ENCODE measurements around the gene RPA4. TPM values are rescaled to one million over a fixed set of nuclear protein-coding genes. Genes with fewer than 3 reads are reported as not detected.

Gene RPA4
- total and polyA plus RNA-seq, 2 experiments from 2014 or later: 1.3 to 1.5 TPM

DNA sequence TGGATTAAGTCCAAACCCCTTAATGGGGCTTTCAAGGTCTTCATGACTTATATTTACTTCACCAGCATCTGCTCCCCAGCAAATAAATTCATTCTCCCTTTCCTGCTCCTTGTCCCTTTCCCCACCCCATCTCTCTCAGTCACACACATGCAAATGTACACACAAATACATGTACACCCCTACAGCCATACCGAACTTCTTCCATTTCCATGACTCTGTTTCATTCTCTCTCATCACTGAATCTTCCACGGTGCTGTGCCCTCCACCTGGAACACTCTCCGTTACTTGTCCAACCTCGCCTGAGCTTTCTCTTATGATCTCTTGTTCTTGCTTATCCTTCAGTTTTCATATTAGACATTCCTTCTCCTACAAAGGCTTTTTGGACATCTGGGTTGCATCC, 22.0 kb upstream of the RPA4 start:
- no peak overlapping the region for H2AFZ ChIP-seq
- TF ChIP-seq EZH2phosphoT487 (IDR thresholded peaks at IDR 0.05; ENCODE audit: low read depth, severe bottlenecking, unreplicated experiment) (no peak), EZH2 (IDR thresholded peaks at IDR 0.05; ENCODE audit: borderline replicate concordance) (no peak)
- TF ChIP-seq, protein P1, sequence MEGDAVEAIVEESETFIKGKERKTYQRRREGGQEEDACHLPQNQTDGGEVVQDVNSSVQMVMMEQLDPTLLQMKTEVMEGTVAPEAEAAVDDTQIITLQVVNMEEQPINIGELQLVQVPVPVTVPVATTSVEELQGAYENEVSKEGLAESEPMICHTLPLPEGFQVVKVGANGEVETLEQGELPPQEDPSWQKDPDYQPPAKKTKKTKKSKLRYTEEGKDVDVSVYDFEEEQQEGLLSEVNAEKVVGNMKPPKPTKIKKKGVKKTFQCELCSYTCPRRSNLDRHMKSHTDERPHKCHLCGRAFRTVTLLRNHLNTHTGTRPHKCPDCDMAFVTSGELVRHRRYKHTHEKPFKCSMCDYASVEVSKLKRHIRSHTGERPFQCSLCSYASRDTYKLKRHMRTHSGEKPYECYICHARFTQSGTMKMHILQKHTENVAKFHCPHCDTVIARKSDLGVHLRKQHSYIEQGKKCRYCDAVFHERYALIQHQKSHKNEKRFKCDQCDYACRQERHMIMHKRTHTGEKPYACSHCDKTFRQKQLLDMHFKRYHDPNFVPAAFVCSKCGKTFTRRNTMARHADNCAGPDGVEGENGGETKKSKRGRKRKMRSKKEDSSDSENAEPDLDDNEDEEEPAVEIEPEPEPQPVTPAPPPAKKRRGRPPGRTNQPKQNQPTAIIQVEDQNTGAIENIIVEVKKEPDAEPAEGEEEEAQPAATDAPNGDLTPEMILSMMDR (IDR thresholded peaks at IDR 0.05; ENCODE audit: poor library complexity): no peak
- 94% methylated on average over 4 of the region's 4 CpGs for WGBS (ENCODE audit: low lambda C conversion rate, missing lambda C conversion rate)

GRCh38 chrX:96884027-96884426, 319 bp downstream of the RPA4 start:
- Histone ChIP-seq H2AFZ (no peak overlapping the region), H3K4me3 (no peak overlapping the region), H3K27ac (no peak overlapping the region), H3K9me3 (ENCODE audit: low read depth) (no peaks in the 10 kb centered on the region), H3K36me3 (replicated peaks; ENCODE audit: insufficient read depth, low read depth) (no peaks in the 10 kb centered on the region), H3K9me2 (replicated peaks; ENCODE audit: insufficient read depth) (no peaks in the 10 kb centered on the region), H3K4me1 (ENCODE audit: insufficient read depth) (no peaks in the 10 kb centered on the region), H3K4me2 (no peak overlapping the region), H4K20me1 (ENCODE audit: insufficient read depth, poor library complexity, severe bottlenecking) (no peaks in the 10 kb centered on the region), H3K27me3 (no peaks in the 10 kb centered on the region), H3K79me2 (no peaks in the 10 kb centered on the region)
- no peak for DNase-seq (ENCODE audit: low spot score)
- 95% methylated on average over 13 of the region's 13 CpGs for WGBS (ENCODE audit: low lambda C conversion rate, missing lambda C conversion rate)
- no peak for TF ChIP-seq EZH2phosphoT487 (IDR thresholded peaks at IDR 0.05; ENCODE audit: low read depth, severe bottlenecking, unreplicated experiment)
- TF ChIP-seq, protein P1 (IDR thresholded peaks at IDR 0.05; ENCODE audit: poor library complexity): no peak
- no peak for TF ChIP-seq EZH2 (IDR thresholded peaks at IDR 0.05; ENCODE audit: borderline replicate concordance)

More for the DNA sequence above, 22.0 kb upstream of the RPA4 start:
- Histone ChIP-seq H3K79me2 (peaks cover 5% of the 10 kb centered on the region), H3K27ac (no peak overlapping the region), H3K27me3 (no peaks in the 10 kb centered on the region), H3K4me3 (no peak overlapping the region), H3K9me2 (replicated peaks; ENCODE audit: insufficient read depth) (no peaks in the 10 kb centered on the region), H3K4me1 (ENCODE audit: insufficient read depth) (no peaks in the 10 kb centered on the region), H3K36me3 (replicated peaks; ENCODE audit: insufficient read depth, low read depth) (no peaks in the 10 kb centered on the region), H4K20me1 (ENCODE audit: insufficient read depth, poor library complexity, severe bottlenecking) (no peaks in the 10 kb centered on the region), H3K9me3 (ENCODE audit: low read depth) (no peaks in the 10 kb centered on the region), H3K4me2 (no peak overlapping the region)
- DNase-seq (ENCODE audit: low spot score): no peak

GRCh38 chrX:96889726-96890125, 6.0 kb downstream of the RPA4 start:
- H3K9me3 ChIP-seq (ENCODE audit: low read depth): no peaks in the 10 kb centered on the region
- H3K79me2 ChIP-seq: no peaks in the 10 kb centered on the region
- H3K36me3 ChIP-seq (replicated peaks; ENCODE audit: insufficient read depth, low read depth): no peaks in the 10 kb centered on the region
- DNase-seq (ENCODE audit: low spot score): no peak
- no peaks in the 10 kb centered on the region for H3K4me1 ChIP-seq (ENCODE audit: insufficient read depth)
- 88% methylated on average over 1 of the region's 1 CpG for WGBS (ENCODE audit: low lambda C conversion rate, missing lambda C conversion rate)
- H3K9me2 ChIP-seq (replicated peaks; ENCODE audit: insufficient read depth): no peaks in the 10 kb centered on the region
- no peaks in the 10 kb centered on the region for H3K27me3 ChIP-seq
- no peak overlapping the region for H3K27ac ChIP-seq
- no peaks in the 10 kb centered on the region for H4K20me1 ChIP-seq (ENCODE audit: insufficient read depth, poor library complexity, severe bottlenecking)
- no peak overlapping the region for H3K4me2 ChIP-seq
- no peak overlapping the region for H2AFZ ChIP-seq
- H3K4me3 ChIP-seq: no peak overlapping the region
- TF ChIP-seq, protein P1 (IDR thresholded peaks at IDR 0.05; ENCODE audit: poor library complexity): no peak
- TF ChIP-seq EZH2 (IDR thresholded peaks at IDR 0.05; ENCODE audit: borderline replicate concordance) (no peak), EZH2phosphoT487 (IDR thresholded peaks at IDR 0.05; ENCODE audit: low read depth, severe bottlenecking, unreplicated experiment) (no peak)

DNA sequence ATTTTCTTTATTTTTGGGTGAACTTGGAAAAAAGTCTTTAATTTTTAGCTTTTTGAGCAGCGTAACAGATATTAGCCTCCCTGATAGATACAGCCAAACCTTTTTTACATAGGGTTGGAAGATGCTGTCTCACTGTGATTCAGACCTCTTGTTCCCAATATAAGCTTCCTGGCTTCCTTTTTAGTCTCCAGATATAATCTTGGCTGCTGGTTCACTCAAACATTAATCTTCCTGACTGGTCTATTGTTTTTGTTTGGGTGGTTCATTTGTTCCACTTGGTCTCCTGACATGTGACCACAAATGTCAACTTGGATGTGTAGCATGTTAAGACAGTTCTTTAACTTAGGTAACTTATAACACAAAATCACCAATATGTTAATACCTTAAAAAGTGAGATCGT, 23.0 kb downstream of the RPA4 start:
- H3K9me2 ChIP-seq (replicated peaks; ENCODE audit: insufficient read depth): no peaks in the 10 kb centered on the region
- no peaks in the 10 kb centered on the region for H3K4me1 ChIP-seq (ENCODE audit: insufficient read depth)
- H3K27ac ChIP-seq: no peak overlapping the region
- H2AFZ ChIP-seq: no peak overlapping the region
- DNase-seq (ENCODE audit: low spot score): no peak
- H3K9me3 ChIP-seq (ENCODE audit: low read depth): no peaks in the 10 kb centered on the region
- no peaks in the 10 kb centered on the region for H3K27me3 ChIP-seq
- TF ChIP-seq EZH2 (IDR thresholded peaks at IDR 0.05; ENCODE audit: borderline replicate concordance): no peak
- TF ChIP-seq EZH2phosphoT487 (IDR thresholded peaks at IDR 0.05; ENCODE audit: low read depth, severe bottlenecking, unreplicated experiment): no peak
- TF ChIP-seq, protein P1 (IDR thresholded peaks at IDR 0.05; ENCODE audit: poor library complexity): no peak
- H3K4me3 ChIP-seq: no peak overlapping the region
- no peaks in the 10 kb centered on the region for H4K20me1 ChIP-seq (ENCODE audit: insufficient read depth, poor library complexity, severe bottlenecking)
- WGBS (ENCODE audit: low lambda C conversion rate, missing lambda C conversion rate): 96% methylated on average over 2 of the region's 2 CpGs
- H3K79me2 ChIP-seq: peaks cover 2% of the 10 kb centered on the region
- H3K4me2 ChIP-seq: no peak overlapping the region
- no peaks in the 10 kb centered on the region for H3K36me3 ChIP-seq (replicated peaks; ENCODE audit: insufficient read depth, low read depth)
